GM19467 (cell line): ENCODE data around the gene MAFB.

Experiments used
- ATAC-seq: cut with Tn5 transposase; IDR thresholded peaks from one replicate; pipeline ENCODE4 v1.9.1; 2021; ENCODE audit warnings: mild to moderate bottlenecking, moderate library complexity; ENCODE audit not compliant: unreplicated experiment

MAFB gene

GRCh38 chr20:40663304-40663790 lies 25.7 kb downstream of the MAFB start:
- ATAC-seq: no peak

GRCh38 chr20:40659567-40659966 lies 29.5 kb downstream of the MAFB start:
- ATAC-seq: no peak

DNA sequence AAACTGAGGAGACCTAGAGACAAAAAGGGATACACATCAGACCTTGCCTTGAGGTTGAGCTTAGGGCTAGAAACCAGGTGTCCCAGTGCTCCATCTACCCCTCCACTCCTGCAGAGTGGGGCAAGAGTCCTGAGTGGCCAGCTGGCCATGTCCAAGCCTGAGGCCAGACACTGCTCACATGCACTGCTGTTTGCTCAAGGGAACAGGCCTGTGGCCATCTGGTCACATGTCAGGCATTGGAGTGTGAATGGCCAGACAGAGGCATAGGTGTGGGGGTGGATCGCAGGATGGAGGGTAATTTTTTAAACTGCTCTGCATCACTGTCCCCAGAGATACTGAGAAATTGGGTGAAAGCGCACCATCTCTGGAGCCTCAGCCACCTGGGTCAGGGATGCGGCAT lies 30.5 kb downstream of the MAFB start:
- ATAC-seq: no peak

GRCh38 chr20:40657526-40657925 lies 31.5 kb downstream of the MAFB start:
- no peak for ATAC-seq

DNA sequence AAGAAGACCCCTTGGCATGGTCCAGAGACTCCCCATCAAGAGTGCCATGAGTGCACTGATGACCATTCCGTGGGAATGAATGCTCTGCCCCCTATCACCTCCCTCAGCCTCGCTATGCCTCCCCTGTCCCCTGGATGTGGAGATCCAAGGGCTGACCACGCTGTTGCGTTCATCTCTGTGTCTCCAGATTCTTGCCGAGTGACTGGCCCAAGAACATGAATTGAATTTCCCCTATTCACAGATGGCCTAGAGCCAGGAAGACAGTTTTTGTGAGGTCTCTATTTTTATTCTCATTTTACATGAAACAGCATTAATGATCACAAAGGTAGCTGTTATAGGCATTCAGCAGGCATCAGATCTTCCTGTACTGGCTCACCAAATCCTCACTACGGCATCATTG lies 33.6 kb downstream of the MAFB start:
- no peak for ATAC-seq

DNA sequence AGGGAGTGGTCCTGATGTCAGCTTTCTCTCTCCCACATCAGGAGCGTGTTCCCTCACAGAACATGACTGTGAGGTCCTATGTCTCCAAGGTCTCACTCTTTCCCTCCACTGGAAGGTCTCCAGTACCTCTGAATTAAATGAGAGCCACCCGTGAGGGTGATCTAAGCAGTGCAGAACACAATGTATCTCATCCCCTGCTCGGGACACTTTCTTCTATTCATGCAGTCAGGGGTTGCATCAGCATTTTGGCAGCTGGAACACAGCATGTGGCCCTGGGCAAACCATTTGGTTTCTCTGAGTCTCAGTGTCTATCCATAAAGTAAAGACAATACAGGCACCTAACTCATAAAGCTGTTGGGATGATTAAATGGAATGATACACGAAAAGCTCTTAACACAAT lies 34.2 kb downstream of the MAFB start:
- no peak for ATAC-seq

DNA sequence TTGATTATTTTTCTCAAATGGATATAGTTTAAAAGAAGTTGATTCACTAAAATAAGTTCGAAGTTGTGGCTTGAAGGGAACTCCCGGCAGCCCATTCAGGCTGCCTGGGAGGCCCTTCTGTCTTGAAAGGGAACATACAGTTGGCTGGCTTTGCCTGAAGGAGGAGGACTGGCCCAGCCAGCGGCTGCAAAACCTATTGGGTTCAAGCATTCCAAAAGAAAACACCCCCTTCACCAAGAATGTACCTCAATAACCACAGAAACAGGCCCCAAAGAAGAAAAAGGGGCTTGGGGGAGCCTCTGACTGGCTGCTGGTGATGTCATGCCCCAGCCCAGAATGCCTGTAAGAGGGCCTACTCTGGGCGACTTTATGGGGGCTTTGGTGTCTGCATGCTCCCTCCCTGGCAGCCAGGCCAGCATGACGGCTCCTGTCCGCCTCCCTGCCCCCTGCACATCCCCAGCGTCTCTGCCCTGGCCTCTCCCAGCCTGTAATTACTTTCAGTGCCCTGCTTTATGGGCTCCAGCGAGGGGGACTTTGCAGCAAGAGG lies 36.5 kb downstream of the MAFB start:
- no peak for ATAC-seq

- no peak for ATAC-seq
These were observed 37.9 kb downstream of the MAFB start for GRCh38 chr20:40651151-40651550.

- no peak for ATAC-seq
These were observed 38.3 kb downstream of the MAFB start for GRCh38 chr20:40650707-40651106.

GRCh38 chr20:40648210-40649072 lies 40.6 kb downstream of the MAFB start:
- no peak for ATAC-seq

DNA sequence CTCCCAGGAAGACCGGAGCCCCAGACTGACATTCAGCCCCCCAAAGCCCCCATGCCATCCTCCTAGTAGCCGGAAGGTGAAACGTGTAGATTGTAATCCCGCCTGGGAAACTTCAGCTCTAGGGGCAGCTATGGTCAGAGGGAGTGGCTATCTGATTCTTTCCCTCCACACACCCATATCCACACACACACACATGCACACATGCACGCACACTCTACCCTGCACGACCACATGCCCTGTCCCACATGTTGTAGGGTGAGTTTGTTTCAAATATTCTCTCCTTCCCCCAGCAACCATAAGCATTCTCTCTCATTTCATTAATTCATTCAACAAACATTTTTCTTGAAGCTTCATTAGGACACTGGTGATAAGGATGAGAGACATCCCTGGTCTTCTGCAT lies 42.2 kb downstream of the MAFB start:
- no peak for ATAC-seq

DNA sequence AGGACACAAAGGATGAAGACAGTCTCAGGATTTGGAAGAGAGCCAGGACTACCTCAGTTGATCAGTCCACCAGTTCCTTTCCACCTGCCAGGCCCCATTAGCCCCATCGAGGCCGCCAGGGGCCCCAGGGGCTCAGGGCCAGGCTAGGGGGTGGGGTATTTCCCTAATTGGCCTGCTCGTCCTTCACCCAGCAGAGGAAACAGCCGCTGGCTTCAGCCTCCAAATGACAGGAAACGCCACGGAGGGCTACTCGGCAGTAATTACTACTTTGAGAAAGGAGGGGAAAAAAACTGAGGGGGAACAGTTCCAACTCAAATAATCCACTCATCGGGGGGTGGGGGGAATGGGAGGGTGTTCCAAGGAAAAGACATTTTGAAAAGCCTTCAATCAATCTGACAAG lies 42.7 kb downstream of the MAFB start:
- ATAC-seq: no peak

- ATAC-seq: no peak
These were observed 44.2 kb downstream of the MAFB start for GRCh38 chr20:40644863-40645262.

GRCh38 chr20:40643891-40644290 lies 45.1 kb downstream of the MAFB start:
- ATAC-seq: no peak

DNA sequence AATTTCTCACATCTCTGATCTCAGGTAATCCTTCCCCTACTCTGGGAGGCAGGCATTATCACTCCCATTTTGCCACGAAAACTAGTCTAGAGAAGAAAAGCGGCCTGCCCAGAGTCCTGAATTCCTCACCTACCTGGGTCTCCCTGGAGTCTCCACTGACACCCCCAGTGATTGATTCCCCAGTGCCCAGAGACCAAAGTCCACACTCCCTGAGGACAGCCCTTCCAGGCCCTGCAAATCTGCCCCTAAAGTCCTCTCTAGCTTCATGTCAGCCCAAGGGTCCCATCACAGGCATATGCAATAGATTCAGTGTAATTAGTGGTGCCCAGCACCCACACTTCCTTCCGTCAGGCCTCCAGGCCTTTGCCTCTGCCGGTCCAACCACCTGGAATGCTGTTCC lies 47.2 kb downstream of the MAFB start:
- ATAC-seq: no peak

DNA sequence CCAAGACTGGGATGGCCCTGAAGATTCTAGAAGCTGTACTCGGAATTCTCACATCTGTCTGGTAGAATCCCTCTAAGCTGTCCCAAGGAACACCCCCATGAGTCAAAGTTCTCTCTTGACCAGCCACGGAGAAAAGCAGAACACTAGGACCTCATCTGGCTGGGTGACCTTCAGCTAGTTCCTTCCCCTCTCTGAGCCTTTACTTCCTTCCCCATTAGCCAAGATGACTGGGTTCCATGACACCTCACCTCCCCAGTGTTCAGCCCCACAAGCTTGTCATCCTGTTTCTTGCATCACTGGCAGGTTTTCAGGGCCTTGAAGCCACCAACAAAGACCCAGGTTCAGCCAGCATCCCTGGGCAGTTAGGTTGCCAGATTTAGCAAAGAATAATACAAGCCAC lies 47.8 kb downstream of the MAFB start:
- no peak for ATAC-seq

- ATAC-seq: no peak
These were observed 48.4 kb downstream of the MAFB start for GRCh38 chr20:40640667-40641066.

DNA sequence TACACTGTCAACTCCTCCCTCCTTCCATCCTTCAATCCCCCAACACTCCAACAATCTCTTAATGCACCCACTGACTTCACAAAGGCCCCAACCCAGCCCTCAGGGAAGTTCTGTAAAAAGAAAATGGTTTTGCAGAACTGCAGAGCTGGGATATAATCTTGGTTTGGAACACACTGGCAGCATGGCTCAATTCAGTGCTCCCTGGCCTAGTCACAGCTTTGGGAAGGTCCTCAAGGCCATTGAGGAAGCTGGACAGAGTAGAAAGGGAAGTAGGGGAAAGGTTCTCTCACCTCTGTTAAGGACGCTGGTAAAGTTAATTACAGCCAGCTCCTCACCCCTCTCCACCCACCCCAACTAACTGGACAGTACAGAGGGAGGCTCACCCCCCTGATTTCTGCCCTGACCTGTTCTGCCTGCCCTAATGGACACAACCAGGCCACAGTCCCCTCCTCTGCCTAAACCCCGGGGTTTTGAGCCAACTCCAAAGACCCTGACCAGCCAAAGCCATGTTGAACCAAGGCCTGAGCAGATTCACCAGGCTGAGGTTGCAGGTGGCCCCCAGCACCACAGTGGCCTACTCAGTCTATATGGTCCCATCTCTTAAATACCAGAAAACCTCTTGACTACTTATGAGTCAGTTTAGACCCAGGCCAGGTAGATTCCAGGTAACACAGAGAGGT lies 49.2 kb downstream of the MAFB start:
- ATAC-seq: no peak

GRCh38 chr20:40639132-40639531 lies 49.9 kb downstream of the MAFB start:
- no peak for ATAC-seq

- ATAC-seq: no peak
These were observed 50.6 kb downstream of the MAFB start for GRCh38 chr20:40638414-40638813.

GRCh38 chr20:40637176-40637575 lies 51.9 kb downstream of the MAFB start:
- no peak for ATAC-seq

GRCh38 chr20:40636486-40636885 lies 52.5 kb downstream of the MAFB start:
- ATAC-seq: no peak
